HFF-Myc (cell line): Measurements from ENCODE around the gene RARRES2.
"Not testable (repeated sequence)": the region's sequence is repeated elsewhere in the genome, so short reads cannot be mapped to it uniquely, and the experiment has no call there.

Experiments used
- DNase-seq: peaks from one replicate; pipeline ENCODE4 v3.0.0-alpha.2; 2011; ENCODE audit warnings: low read depth; ENCODE audit errors: extremely low read depth
- H3K4me3 ChIP-seq: replicated peaks from 2 replicates; pipeline ENCODE4 v1.5.1; 2011; ENCODE audit warnings: low read depth, mild to moderate bottlenecking, control low read depth, low read length
- CTCF ChIP-seq: IDR thresholded peaks from 2 replicates; pipeline ENCODE4 v1.5.1; 2012; ENCODE audit warnings: mild to moderate bottlenecking, low read depth, low read length, control low read depth; ENCODE audit errors: missing control alignments

Gene RARRES2

GRCh38 chr7:150311711-150312110 lies 29.7 kb downstream of the RARRES2 start:
- DNase-seq, result no peak
- no peak for TF ChIP-seq CTCF
- H3K4me3 ChIP-seq, result no peak overlapping the region

GRCh38 chr7:150311146-150311545 lies 30.3 kb downstream of the RARRES2 start:
- TF ChIP-seq CTCF, result no peak

GRCh38 chr7:150308575-150308974 lies 32.9 kb downstream of the RARRES2 start:
- TF ChIP-seq CTCF, result no peak

More at GRCh38 chr7:150311146-150311545, 30.3 kb downstream of the RARRES2 start:
- H3K4me3 ChIP-seq, result no peak overlapping the region
- no peak for DNase-seq

GRCh38 chr7:150307904-150308303 lies 33.5 kb downstream of the RARRES2 start:
- DNase-seq, result no peak
- no peak overlapping the region for H3K4me3 ChIP-seq
- TF ChIP-seq CTCF, result no peak

More at GRCh38 chr7:150308575-150308974, 32.9 kb downstream of the RARRES2 start:
- DNase-seq, result no peak
- no peak overlapping the region for H3K4me3 ChIP-seq

GRCh38 chr7:150307129-150307528 lies 34.3 kb downstream of the RARRES2 start:
- TF ChIP-seq CTCF, result no peak
- no peak for DNase-seq
- H3K4me3 ChIP-seq, result no peak overlapping the region

- DNase-seq, H3K4me3 ChIP-seq: not testable (repeated sequence)
Measured at GRCh38 chr7:150306377-150306776, 35.1 kb downstream of the RARRES2 start.

- DNase-seq, H3K4me3 ChIP-seq: not testable (repeated sequence)
Measured at GRCh38 chr7:150305903-150306284, 35.5 kb downstream of the RARRES2 start.

- H3K4me3 ChIP-seq, result not testable (repeated sequence)
Measured at GRCh38 chr7:150305259-150305902, 36.0 kb downstream of the RARRES2 start.

GRCh38 chr7:150304499-150305258 lies 36.8 kb downstream of the RARRES2 start:
- not testable (repeated sequence) for DNase-seq, H3K4me3 ChIP-seq

More at GRCh38 chr7:150305259-150305902, 36.0 kb downstream of the RARRES2 start:
- not testable (repeated sequence) for DNase-seq

GRCh38 chr7:150302908-150303310 lies 38.5 kb downstream of the RARRES2 start:
- DNase-seq, result not testable (repeated sequence)

GRCh38 chr7:150297978-150298377 lies 43.5 kb downstream of the RARRES2 start:
- DNase-seq, result not testable (repeated sequence)

More at GRCh38 chr7:150302908-150303310, 38.5 kb downstream of the RARRES2 start:
- H3K4me3 ChIP-seq, result not testable (repeated sequence)

GRCh38 chr7:150296802-150297201 lies 44.6 kb downstream of the RARRES2 start:
- not testable (repeated sequence) for DNase-seq, H3K4me3 ChIP-seq

More at GRCh38 chr7:150297978-150298377, 43.5 kb downstream of the RARRES2 start:
- H3K4me3 ChIP-seq, result not testable (repeated sequence)
